Raji (cell line): Measurements from ENCODE around the gene IGFN1.

Source experiments
- POLR2A ChIP-seq: IDR thresholded peaks from 2 replicates; pipeline ENCODE4 v1.6.1; 2011; ENCODE audit warnings: low read depth, low read length, control low read depth; ENCODE audit not compliant: insufficient read depth

The IGFN1 gene

GRCh38 chr1:201216395-201217085 is 25.9 kb downstream of the IGFN1 start:
- no peak for TF ChIP-seq POLR2A

- TF ChIP-seq POLR2A: no peak
Measured at GRCh38 chr1:201217146-201217545, 26.5 kb downstream of the IGFN1 start.

- no peak for TF ChIP-seq POLR2A
Measured at GRCh38 chr1:201217851-201218250, 27.2 kb downstream of the IGFN1 start.

DNA sequence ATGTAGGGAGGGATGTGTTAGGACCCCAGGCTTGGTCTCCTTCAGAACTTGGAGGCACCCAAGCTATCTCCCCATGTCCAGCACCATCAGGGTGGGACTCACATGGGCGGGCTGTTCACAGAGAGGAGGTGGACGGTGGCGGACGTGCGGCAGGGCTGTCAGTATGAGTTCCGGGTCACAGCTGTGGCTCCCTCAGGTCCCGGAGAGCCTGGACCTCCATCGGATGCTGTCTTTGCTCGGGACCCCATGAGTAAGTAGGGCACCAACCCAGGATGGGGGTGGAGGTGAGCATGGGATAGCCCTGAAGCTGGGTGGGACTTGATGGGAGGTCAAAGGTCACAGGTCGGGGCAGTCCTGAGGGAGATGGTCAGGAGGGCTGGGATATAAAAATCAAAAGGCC is 27.8 kb downstream of the IGFN1 start:
- TF ChIP-seq POLR2A: no peak

DNA sequence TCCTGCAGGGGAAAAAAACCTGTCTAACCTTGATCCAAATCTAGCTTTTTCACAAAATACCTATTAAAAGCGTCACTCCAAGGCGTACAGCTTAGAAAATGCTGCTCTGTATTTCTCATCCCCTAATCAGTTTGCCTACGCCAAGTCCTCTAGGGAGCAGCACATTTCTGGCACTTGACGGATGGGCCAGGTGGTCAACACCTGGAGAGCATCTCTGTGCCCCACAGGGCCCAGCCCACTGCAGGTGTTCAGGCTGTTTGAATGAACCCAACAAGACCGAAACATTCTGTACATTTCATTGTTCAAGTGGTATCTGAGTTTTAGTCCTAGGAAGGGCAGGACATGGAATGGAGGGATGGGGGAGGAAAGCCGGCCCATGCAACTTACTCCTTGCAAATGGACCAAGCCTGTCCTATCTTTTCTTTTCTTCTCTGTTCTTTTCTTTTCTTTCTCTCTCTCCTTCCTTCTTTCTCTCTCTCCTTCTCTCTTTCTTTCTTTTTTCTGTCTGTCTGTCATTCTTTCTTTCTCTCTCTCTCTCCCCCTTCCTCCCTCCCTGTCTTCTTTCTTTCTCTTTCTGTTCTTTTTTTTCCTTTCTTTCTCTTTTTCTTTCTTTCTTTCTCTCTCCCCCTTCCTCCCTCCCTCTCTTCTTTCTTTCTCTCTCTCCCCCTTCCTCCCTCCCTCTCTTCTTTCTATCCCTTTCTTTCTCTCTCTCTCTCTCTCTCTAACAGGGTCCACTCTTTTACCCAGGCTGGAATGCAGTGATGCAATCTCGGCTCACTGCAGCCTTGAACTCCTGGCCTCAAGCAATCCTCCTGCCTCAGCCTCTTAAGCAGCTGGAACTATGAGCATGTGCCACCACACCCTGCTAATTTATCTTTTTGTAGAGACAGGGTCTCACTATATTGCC is 29.1 kb downstream of the IGFN1 start:
- no peak for TF ChIP-seq POLR2A

GRCh38 chr1:201220388-201220715 is 29.7 kb downstream of the IGFN1 start:
- TF ChIP-seq POLR2A: no peak

DNA sequence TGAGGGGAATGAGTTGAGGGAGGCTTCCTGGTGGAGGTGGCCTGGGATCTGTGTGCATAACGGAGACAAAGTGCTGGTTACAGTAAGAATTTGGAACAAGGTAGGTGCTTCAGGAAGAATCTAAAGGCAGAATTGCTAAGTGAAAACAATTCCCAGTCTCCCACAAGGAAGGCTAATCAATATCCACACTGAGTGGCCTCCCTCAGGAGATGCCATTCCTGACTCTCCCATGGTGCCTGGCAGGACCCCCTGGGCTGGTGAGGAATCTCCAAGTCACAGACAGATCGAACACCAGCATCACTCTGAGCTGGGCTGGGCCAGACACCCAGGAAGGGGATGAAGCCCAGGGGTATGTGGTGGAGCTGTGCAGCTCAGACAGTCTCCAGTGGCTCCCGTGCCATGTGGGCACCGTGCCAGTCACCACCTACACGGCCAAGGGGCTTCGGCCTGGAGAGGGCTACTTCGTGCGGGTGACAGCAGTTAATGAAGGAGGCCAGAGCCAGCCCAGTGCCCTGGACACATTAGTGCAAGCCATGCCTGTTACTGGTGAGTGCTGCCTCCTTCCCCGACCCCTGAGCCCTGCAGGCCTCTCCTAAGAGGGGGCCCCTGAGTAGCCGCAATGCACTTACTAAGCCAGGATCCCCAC is 30.7 kb downstream of the IGFN1 start:
- no peak for TF ChIP-seq POLR2A

DNA sequence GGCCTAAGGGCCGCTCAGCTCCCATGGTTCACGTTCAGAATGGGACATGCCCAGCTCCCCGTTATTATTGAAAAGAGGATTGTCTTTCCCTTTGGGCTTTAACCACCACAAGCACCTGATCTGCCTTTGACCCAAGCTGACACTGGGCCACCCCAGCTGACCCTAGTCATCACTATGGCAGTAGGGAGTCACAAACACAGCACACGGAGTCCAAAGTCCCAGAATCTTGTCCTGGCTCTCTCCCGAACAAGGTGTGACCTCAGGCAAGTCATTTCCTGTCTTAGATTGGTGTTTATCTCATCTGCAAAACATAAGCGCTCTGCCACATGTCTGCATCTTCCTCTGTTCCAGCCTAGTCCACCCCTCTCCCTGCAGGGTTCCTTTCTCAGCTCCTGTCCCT is 31.5 kb downstream of the IGFN1 start:
- no peak for TF ChIP-seq POLR2A

DNA sequence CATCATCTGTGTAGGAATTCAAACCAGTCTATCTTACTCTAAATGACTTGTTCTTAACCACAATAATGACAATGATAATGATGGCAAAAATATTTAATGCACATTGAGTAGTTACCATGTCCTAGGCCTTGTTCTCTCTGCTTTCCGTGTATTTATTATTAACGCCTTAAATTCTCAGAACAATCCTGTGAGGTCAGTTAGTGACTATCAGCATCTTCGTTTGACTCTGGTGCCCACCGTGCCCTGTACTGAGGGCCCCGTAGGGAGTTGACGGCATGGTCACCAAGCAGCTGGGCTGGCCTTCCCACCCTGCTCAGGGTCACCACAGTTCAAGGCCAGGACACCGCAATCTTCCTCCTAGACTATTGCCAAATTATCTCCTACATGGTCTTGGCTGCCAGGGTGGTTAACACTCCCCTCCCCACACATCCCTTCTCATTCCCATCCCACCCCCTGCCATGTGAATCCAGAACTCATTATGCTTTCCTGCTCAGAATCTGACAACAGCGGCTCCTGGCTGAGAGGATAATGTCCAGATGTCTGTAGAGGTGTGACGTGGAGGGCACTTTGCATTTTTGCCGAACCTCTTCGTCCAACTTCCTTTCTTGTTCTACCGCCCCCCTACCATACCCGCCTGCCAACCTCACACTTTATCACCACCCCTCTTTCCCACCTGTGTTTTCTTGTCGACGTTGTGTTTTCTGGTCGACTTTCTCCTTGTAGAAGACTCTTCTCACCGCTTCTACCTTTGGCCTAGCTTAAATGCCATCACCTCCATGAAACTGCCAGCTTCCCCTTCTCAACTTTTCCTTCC is 33.4 kb downstream of the IGFN1 start:
- TF ChIP-seq POLR2A: no peak

DNA sequence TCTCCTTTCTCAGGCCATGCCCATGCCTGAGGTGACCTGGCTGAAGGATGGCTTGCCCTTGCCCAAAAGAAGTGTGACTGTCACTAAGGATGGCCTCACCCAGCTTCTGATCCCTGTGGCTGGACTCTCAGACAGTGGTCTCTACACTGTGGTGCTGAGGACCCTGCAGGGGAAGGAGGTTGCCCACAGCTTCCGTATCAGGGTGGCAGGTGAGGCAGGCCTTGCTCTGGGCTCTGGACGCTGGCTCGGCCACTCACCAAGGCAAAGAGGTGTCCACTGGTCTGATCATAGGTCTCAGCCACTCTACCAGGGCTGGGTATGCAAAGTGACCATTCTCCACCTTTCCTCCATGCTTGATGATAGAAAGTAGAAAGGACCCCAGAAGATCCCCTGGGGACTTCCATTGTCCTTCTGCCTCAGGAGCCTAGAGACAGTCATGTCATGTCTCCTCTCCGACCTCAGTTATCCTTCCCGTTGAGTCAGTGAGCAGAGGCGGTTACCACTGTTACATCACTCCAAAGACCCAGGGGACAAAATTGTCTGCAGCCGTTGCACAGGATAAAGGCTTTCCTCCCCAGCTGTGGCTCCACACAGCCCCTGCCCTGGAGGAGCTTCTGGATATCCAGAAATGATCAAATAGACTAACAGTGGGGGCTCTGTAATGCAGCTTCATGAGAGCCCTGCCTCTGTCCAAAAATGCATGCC is 34.2 kb downstream of the IGFN1 start:
- TF ChIP-seq POLR2A: no peak

- TF ChIP-seq POLR2A: no peak
Measured at GRCh38 chr1:201226178-201226514, 35.5 kb downstream of the IGFN1 start.

GRCh38 chr1:201226859-201227488 is 36.4 kb downstream of the IGFN1 start:
- no peak for TF ChIP-seq POLR2A

GRCh38 chr1:201228011-201228983 is 37.7 kb downstream of the IGFN1 start:
- TF ChIP-seq POLR2A: no peak
